ENCODE results near the gene USP13. TPM values are rescaled to one million over a fixed set of nuclear protein-coding genes. Genes with fewer than 3 reads are reported as not detected.

The USP13 gene
- total RNA-seq, 1 experiment from 2014 or later, result 16.9 TPM

Other genes starting within 250 kb of the USP13 start
- gene GNB4, start 201.6 kb upstream of the USP13 start, total RNA-seq (2014; rRNA removed; shearing (Covaris generic)), result 73.3 and 92.5 TPM in 2 replicates
- gene ACTL6A, start 90.1 kb upstream of the USP13 start, total RNA-seq (2014; rRNA removed; shearing (Covaris generic)), result 293 and 321 TPM in 2 replicates
- 184 and 189 TPM in 2 replicates for gene MRPL47, start 48.4 kb upstream of the USP13 start, total RNA-seq (2014; rRNA removed; shearing (Covaris generic))
- 316 and 319 TPM in 2 replicates for gene NDUFB5, start 48.2 kb upstream of the USP13 start, total RNA-seq (2014; rRNA removed; shearing (Covaris generic))